ENCODE measurements around the gene IGFL2.

- TF ChIP-seq EZH2phosphoT487 (IDR thresholded peaks at IDR 0.05; ENCODE audit: insufficient read depth, low read depth) (no peak), EZH2 (IDR thresholded peaks at IDR 0.05; ENCODE audit: insufficient read depth, poor library complexity, severe bottlenecking) (no peak)
Measured at GRCh38 chr19:46132508-46133100, 15.4 kb upstream of the IGFL2 start.
